GM10847 (cell line): Measurements from ENCODE around the gene APOD.

Source experiments
- POLR2A ChIP-seq: IDR thresholded peaks from 2 replicates; pipeline ENCODE4 v1.6.1; 2011; ENCODE audit not compliant: insufficient read length; ENCODE audit errors: extremely low read depth

Gene APOD

GRCh38 chr3:195583831-195584542, at the start of gene APOD:
TSS of gene APOD (minus strand) at chr3:195583940. CDS start at chr3:195579461, 4,479 bp downstream.
- TF ChIP-seq POLR2A: no peak

GRCh38 chr3:195616681-195617080, 32.9 kb upstream of the APOD start:
- no peak for TF ChIP-seq POLR2A

- TF ChIP-seq POLR2A: no peak
Observed at GRCh38 chr3:195613468-195614069, 29.8 kb upstream of the APOD start.

- no peak for TF ChIP-seq POLR2A
Observed at GRCh38 chr3:195612075-195612800, 28.5 kb upstream of the APOD start.

- no peak for TF ChIP-seq POLR2A
Observed at GRCh38 chr3:195609229-195609628, 25.5 kb upstream of the APOD start.

- TF ChIP-seq POLR2A: no peak
Observed at GRCh38 chr3:195601382-195601781, 17.6 kb upstream of the APOD start.

- TF ChIP-seq POLR2A: no peak
Observed at GRCh38 chr3:195597848-195598247, 14.1 kb upstream of the APOD start.

GRCh38 chr3:195597229-195597628, 13.5 kb upstream of the APOD start:
- TF ChIP-seq POLR2A: no peak

GRCh38 chr3:195596765-195597171, 13.0 kb upstream of the APOD start:
- no peak for TF ChIP-seq POLR2A

- TF ChIP-seq POLR2A: no peak
Observed at GRCh38 chr3:195595785-195596531, 12.2 kb upstream of the APOD start.

GRCh38 chr3:195591852-195592251, 8.1 kb upstream of the APOD start:
- TF ChIP-seq POLR2A: no peak

GRCh38 chr3:195591220-195591619, 7.5 kb upstream of the APOD start:
- no peak for TF ChIP-seq POLR2A

GRCh38 chr3:195587824-195588223, 4.1 kb upstream of the APOD start:
- no peak for TF ChIP-seq POLR2A

- TF ChIP-seq POLR2A: no peak
Observed at GRCh38 chr3:195587406-195587805, 3.7 kb upstream of the APOD start.

- TF ChIP-seq POLR2A: no peak
Observed at GRCh38 chr3:195584543-195584870, 767 bp upstream of the APOD start.

GRCh38 chr3:195582947-195583346, 793 bp downstream of the APOD start:
- no peak for TF ChIP-seq POLR2A
